8988T (cell line): ENCODE results near the gene DGCR8.

Experiments
- DNase-seq: peaks from one replicate; pipeline ENCODE4 v3.0.0; 2011

The DGCR8 gene

GRCh38 chr22:20141186-20142077 is 61.4 kb downstream of the DGCR8 start:
- DNase-seq = peak; percentile 55

GRCh38 chr22:20142711-20143621 is 62.9 kb downstream of the DGCR8 start:
- no peak for DNase-seq

DNA sequence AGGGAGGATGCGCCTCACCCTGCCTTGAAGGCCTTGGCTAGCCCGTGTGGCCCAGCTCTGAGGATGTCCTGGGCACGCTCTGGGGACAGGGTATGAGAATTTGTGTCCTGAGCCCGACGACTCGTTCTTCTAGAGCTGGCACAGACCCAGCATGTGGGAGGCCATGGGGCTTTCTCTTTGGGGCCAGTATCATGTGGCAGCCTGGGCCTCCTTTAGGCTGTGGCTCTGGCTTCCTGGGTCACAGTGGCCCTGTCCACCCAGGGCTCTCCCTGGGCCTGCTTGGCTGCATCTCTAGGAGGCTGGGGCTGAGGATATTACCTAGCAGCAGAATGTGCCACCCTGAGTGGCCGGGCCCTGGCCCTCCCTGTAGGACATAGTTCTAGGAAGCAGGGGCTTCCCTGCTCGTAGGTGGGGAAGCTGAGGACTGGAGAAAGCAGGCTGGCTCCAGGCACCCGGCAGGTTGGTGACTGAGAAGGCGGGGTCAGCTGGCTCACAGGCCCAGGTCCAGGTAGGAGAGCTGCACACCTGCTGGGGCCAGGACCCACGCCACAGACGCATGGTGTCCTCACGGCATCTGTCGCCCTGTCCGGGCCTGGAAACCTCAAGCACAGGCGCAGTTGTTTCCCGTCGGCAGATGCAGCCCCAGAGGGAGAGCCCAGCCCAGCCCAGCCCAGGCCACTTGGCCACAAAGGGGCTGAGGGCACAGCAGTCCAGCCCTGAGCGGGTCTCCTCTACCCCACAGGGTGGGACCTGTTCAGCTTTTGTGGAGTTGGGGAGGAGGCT is 64.0 kb downstream of the DGCR8 start:
- no peak for DNase-seq

GRCh38 chr22:20145206-20145831 is 65.3 kb downstream of the DGCR8 start:
- no peak for DNase-seq

DNA sequence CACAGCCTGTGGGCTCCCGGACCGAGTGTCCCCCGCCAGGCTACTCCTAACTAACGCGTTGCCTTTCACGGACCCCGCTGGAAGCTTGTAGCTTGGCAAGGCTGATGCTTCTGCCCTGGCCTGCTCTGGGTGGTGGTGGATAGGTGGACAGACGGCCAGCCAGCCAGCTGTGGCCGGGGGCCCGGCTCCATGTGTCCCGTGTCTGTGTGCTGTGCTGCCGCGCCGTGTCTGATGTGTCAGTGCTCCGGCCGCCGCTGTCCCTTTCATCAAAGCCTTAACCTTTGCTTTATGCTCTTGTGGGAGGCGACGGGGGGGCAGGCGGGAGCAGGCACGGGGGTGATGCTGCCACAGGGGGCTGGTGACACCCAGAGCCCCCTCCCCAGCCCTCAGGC is 65.8 kb downstream of the DGCR8 start:
- DNase-seq = no peak

DNA sequence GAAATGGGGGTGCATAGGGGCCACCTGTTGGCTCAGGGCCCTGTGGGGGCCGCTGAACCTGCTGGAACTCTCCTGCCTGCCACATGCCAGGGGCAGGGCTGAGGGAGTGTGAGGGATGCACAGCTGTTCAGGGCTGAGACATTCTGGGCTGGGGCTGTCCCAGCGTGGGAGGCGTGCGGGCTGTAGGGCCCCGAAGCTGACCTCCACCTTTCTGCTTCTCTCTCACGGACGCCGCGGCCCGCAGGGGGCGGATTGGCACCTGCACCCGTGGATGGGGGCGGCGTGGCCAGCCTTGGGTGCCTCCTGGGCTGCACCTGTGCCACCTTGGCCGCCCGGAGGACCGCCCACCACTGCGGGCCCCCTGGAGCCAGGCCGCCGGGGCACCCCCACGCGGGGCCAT is 66.7 kb downstream of the DGCR8 start:
- no peak for DNase-seq

- no peak for DNase-seq
Observed at GRCh38 chr22:20147237-20147988, 67.4 kb downstream of the DGCR8 start.

GRCh38 chr22:20148414-20148813 is 68.4 kb downstream of the DGCR8 start:
- DNase-seq = no peak

DNA sequence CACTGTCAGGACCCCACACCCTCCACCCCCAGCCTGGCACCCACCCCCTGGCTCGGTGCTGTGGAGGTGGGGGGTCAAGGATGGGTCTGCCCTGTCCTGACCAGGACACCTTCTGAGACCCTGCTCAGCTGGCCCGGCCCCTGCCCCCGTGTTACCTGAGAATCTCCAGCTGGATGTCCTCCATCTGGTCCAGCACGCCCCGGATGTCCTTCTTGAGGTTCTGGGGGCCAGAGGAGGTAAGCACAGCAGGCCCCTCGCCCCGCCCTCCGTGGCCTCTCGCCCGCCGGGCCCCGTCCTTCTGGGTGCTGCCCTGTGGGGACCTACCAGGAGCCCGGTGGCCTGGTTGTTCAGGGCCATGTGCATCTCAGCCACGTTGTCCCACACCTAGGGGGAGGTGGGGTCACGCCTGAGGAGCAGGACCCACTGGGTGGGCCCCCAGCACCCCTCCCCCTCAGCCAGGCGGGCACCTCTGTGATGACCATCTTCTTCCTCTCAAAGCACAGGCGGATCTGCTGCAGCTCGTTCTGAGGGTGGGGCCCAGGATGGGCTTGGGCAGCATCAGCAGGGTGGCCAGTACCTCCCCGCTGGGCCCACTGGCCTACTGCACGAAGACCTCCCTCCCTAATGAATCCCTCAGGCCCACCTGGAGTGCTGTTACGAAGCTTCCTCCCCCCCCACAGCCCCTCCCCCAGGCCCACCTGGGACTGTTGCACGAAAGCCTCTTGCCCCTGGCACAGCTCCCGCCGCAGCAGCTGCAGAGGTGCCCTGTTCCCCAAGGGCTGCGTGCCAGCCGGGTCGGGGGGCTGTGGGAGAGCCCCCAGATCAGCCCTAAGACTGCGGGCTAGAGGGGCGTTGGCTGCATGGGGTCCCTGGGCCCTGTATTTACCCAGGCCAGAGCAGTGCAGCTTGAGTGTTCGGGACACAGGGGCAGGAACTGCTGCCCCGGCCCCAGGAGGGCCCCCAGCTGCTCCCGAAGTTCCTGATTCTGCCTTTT is 69.5 kb downstream of the DGCR8 start:
- DNase-seq = no peak

DNA sequence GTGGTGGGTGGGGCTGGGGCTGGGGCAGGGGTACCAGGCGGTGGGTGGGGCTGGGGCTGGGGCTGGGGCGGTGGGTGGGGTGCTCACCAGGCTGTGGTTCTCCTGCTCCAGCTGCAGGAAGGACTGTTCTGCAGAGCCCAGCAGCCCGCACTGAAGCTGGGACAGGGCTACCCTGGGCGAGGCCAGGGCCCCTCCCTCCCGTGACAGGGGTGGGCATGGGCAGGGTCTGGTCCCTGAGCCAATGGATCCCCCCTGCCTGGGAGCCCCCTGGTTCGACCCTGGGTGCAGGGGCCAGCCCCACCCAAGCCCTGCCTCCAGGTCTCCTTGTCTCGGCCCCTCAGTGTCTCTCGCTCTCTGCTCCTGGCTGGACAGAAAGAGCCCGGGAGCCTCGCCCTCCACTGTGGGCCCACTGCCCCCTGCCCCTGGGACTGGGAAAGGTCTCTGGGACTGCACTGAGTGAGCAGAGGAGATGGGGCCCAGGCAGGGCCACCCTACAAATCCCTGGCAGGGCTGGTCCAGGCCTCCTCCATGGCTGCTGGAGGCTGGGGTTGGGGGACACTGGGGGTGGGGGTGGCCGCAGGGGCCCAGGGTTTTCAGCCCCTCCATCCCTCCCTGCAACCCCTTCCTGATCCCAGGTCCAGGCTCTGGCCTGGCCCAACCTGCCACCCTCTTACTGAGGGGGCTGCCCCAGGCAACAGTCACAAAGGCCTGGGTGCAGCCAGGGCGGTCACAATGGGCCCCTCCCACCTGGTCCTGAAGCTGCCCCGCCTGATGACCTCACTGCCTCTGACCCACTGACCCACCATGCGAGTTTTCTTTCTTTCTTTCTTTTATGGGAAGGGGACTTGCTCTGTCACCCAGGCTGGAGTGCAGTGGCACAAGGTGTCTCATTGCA is 70.6 kb downstream of the DGCR8 start, which contains the start of gene CCDC188:
Gene CCDC188, minus strand, starts transcription at position 675 of the 895 bp plus-strand sequence. Its CDS starts 69 bp downstream, at position 606.
- DNase-seq = no peak

DNA sequence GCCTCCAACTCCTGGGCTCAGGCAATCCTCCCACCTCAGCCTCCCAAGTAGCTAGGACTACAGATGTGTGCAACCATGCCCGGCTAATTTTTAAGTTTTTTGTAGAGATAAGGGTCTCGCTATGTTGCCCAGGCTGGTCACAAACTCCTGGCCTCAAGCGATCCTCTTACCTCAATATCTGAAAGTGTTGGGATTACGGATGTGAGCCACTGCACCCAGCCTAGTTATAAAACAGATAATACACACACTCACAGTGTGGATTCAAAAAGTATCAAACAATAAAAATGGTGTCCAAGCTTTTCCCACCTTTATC is 71.2 kb downstream of the DGCR8 start:
- DNase-seq = no peak

DNA sequence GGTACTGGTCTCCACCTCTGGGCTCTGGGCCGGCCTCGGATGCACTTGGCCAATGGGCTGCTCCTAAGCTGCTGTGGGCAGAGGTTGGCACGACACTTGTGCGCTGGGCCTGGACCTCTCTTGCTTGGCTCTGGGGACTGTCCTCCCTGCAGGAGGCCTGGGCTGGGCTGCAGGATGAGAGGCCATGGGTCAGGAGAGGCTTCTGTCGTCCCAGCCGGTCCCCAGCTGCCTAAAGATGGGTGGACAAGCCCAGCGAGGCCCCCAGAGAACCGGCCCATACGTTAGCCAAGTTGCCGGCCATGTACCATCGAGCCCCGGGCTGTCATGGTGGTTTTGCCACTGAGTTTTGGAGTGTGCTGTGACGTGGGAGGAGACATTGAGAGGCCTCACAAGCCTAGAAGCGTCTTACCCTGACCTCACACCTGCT is 72.4 kb downstream of the DGCR8 start:
- DNase-seq = no peak

- DNase-seq = no peak
Observed at GRCh38 chr22:20153945-20154344, 73.9 kb downstream of the DGCR8 start.

GRCh38 chr22:20154602-20155187 is 74.7 kb downstream of the DGCR8 start:
- peak; percentile 67 for DNase-seq

DNA sequence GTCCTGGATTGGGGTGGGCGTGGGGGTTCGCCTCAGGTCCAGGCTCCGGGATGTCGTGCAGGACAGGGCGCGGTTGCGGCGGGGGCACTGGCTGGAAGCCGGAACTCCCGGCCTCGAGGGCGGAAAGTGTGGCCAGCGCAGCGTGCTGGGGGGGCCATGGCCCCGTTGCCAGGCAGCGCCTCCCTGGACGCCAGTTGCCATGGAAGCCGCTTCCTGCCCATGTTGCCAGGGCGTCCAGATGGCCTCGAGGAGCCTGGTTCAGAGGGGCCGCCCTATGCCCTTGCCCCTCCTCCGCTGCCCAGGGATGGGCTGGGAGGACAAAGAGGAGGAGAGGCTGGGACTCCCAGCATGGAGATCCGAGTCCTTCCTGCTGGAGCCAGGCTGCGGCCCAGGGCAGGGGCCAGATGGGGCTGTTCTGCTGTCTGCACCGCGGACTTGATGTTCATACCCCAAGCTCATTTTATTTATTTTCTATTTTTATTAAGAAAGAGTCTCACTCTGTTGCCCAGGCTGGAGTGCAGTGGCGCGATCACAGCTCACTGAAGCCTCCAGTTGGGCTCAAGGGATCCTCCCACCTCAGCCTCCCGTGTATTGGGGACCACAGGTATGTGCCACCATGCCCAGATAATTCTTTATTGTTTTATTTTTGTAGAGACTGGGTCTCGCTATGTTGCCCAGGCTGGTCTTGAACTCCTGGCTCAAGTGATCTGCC is 75.4 kb downstream of the DGCR8 start:
- no peak for DNase-seq

- DNase-seq = no peak
Observed at GRCh38 chr22:20156042-20156389, 76.0 kb downstream of the DGCR8 start.

GRCh38 chr22:20156611-20157429 is 76.8 kb downstream of the DGCR8 start:
- peak; percentile 91 for DNase-seq
